Measurements from ENCODE around the gene RASEF.

GRCh38 chr9:82988488-82988887, 74.5 kb downstream of the RASEF start:
- TF ChIP-seq CTCF (IDR thresholded peaks at IDR 0.05; ENCODE audit: low read depth, low read length): no peak
- no peak for TF ChIP-seq POLR2A (IDR thresholded peaks at IDR 0.05; ENCODE audit: extremely low read depth, insufficient read length)
- TF ChIP-seq, protein P1, sequence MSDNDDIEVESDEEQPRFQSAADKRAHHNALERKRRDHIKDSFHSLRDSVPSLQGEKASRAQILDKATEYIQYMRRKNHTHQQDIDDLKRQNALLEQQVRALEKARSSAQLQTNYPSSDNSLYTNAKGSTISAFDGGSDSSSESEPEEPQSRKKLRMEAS (IDR thresholded peaks at IDR 0.05; ENCODE audit: low read depth, low read length): no peak

All from NB4 (cell line).